GM20431 (cell line): ENCODE data around the gene RANGAP1.
"Not testable (repeated sequence)": the region's sequence is repeated elsewhere in the genome, so short reads cannot be mapped to it uniquely, and the experiment has no call there.

Source experiments
- in situ Hi-C: fragments of 300-500 bp; cut with MseI, MboI; formaldehyde crosslinking; loops from one replicate; pipeline ENCODE4 v1.15.0; 2020; ENCODE audit warnings: low sequenced_read_pairs; ENCODE audit not compliant: unreplicated experiment

The RANGAP1 gene

DNA sequence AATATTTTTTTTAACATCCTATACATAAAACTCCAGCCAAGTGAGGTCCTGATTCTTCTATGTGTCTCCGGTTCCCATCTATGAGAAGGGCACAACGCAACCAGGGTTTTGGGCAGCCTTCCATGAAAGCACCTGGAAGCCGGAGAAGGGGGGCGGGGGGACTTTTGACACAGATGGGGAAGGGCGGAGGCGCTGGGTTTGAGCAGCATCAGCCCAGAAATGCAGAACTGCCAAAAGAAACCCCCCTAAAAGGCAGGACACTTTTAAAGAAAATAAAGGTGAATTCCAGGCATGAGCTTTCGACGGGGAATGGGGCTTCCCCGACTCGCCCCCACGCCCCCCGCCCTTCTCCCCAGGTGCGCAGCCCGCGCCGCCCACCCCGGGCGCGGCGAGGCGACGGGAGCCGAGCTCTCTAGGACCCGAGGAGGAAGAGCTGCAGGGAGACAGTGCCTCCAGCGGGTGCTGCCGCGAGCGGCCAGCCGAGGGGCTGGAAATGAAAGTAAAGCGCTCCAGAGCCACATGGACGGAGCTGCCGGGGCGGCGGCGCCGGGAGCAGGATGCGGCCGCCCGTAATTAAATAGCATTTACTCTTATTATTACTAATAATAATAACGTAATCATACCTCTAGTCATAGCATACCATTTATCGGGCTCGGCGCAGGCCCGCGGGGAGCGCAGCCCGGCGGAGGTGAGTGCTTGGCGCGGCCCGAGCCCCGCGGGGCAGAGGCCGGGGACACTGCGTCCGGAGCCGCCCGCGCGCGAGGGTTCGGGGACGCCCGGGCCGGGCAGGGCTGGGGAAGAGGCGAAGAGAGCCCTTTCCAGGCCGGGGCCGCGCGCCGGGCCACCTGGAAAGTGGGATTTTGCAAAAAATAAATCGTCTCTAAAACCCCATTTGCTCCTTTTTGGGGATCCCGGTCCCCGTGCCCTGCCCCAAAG lies 15.4 kb upstream of the RANGAP1 start, which contains the start of gene ZC3H7B:
ZC3H7B (plus strand) TSS at position 441 of the 936 bp plus-strand sequence. CDS start 19,136 bp downstream, outside the sequence.
- in situ Hi-C loops, result no loop called here

DNA sequence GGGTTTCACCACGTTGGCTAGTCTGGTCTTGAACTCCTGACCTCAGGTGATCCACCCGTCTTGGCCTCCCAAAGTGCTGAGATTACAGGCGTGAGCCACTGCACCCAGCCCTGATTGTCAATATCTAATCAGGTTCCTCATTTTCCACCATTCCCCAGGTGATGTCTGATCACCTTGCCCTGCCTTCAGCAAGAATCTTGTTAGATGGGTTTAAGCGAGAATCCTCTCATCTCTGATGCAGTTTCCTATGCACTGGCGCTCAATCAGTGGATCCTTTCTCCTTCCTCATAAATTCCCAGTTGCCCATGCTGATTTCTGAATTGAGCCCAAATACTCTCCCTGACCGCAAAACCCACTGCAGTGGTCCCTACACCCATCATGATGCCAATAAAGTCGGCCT lies 14.7 kb upstream of the RANGAP1 start:
- in situ Hi-C loops, result no loop called here

DNA sequence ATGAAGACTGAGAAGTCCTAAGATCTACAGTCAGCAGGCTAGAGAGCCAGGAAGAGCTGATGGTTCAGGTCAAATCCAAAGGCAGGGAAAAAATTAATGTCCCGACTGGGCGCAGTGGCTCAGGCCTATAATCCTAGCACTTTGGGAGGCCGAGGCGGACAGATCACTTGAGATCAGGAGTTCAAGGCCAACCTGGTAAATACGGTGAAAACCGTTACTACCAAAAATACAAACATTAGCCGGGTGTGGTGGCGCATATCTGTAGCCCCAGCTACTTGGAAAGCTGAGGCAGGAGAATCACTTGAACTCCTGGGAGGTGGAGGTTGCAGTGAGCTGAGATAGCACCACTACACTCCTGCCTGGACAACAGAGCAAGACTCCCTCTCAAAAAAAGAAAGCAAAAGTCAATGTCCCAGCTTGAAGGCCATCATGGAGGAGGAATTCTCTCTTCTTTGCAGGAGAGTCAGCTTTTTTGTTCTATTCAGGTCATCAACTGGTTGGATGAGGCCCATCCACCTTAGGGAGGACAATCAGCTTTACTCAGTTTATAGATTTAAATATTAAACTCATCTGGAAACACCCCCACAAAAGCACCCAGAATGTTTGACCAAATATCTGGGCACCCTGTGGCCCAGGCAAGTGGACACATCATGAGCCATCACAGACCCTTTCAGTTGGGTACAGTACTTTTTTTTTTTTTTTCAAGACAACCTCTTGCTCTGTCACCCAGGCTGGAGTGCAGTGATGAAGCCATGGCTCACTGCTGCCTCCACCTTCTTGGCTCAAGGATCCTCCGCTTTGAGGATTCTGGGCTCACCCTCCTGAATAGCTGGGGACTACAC lies 11.1 kb upstream of the RANGAP1 start:
- in situ Hi-C loops, result no loop called here

GRCh38 chr22:41294816-41295215 lies 8.8 kb upstream of the RANGAP1 start:
- in situ Hi-C loops, result not testable (repeated sequence)

- in situ Hi-C loops, result no loop called here
Measured at GRCh38 chr22:41290262-41291221, 4.6 kb upstream of the RANGAP1 start.

DNA sequence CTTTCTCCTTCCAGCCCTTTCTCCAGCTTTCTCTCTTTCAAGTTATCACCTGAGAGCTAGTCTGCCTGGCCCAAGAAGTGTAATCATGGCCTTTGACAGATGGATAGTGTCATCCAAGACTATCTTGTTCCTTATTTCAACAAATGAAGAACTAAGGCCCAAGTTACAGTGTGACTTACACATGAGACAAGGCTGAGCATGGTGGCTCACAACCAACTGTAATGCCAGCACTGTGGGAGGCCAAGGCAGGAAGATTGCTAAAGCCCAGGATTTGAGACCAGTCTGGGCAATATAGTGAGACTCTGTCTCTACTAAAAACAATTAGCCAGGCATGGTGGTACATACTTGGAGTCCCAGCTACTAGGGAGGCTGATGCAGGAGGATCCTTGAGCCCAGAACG lies 3.7 kb upstream of the RANGAP1 start:
- in situ Hi-C loops, result no loop called here

- in situ Hi-C loops, result no loop called here
Measured at GRCh38 chr22:41288245-41288946, 2.4 kb upstream of the RANGAP1 start.

DNA sequence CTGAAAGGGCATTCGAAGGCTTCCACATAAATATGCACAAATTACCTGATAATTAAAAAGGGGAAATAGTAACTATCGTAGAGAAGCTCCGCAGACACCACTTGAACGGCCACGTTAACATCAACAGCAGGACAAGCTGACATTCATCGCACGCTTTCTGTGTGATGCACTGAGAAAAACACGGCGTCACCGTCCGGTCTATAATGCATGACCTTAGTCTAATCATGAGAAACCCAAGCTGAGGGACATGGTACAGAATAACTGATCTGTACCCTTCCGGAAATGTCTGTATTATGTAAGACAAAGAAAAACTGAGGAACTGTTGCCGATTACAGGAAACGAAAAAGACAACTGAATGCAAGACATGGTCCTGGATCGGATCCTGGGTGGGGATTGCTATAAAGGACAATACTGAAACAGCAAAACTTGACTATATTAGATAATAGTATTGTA lies 678 bp upstream of the RANGAP1 start:
- in situ Hi-C loops, result no loop called here

- in situ Hi-C loops, result no loop called here
Measured at GRCh38 chr22:41285441-41285819, 557 bp downstream of the RANGAP1 start.

DNA sequence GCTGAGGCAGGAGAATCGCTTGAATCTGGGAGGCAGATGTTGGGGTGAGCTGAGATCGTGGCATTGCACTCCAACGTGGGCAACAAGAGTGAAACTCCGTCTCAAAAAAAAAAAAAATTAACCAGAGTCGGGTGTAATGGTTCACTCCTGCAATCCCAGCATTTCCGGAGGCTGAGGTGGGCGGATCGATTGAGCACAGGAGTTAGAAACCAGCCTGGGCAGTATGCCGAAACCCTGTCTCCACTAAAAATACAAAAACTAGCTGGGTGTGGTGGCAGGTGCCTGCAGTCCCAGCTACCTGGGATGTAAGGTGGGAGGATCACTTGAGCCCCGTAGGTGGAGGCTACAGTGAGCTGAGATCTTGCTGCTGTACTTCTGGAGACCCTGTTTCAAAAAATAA lies 1.5 kb downstream of the RANGAP1 start:
- in situ Hi-C loops, result no loop called here

- in situ Hi-C loops, result no loop called here
Measured at GRCh38 chr22:41280854-41281253, 5.1 kb downstream of the RANGAP1 start.

DNA sequence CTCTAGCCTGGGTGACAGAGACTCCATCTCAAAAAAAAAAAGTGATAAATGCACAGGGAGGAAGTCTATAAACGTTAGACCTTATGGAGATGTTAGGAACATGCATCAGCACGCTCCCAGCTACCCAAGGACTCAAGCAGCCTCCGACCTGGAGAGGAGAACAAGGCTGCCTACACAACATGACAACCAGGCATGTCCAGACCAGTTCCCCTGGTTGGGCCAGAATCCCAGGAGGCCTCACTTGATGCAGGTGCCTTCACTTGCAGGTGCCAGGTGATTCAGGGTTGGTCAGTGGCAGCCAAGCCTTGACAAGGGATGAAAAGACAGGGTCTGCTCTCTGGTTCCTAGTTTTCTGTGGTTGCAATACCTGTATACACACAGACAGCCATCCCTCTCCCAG lies 5.9 kb downstream of the RANGAP1 start:
- in situ Hi-C loops, result no loop called here

- in situ Hi-C loops, result no loop called here
Measured at GRCh38 chr22:41274856-41275255, 11.1 kb downstream of the RANGAP1 start.

GRCh38 chr22:41273128-41273527 lies 12.9 kb downstream of the RANGAP1 start:
- in situ Hi-C loops, result no loop called here

- in situ Hi-C loops, result no loop called here
Measured at GRCh38 chr22:41271787-41272186, 14.2 kb downstream of the RANGAP1 start.

GRCh38 chr22:41267958-41268357 lies 18.0 kb downstream of the RANGAP1 start:
- in situ Hi-C loops, result no loop called here

DNA sequence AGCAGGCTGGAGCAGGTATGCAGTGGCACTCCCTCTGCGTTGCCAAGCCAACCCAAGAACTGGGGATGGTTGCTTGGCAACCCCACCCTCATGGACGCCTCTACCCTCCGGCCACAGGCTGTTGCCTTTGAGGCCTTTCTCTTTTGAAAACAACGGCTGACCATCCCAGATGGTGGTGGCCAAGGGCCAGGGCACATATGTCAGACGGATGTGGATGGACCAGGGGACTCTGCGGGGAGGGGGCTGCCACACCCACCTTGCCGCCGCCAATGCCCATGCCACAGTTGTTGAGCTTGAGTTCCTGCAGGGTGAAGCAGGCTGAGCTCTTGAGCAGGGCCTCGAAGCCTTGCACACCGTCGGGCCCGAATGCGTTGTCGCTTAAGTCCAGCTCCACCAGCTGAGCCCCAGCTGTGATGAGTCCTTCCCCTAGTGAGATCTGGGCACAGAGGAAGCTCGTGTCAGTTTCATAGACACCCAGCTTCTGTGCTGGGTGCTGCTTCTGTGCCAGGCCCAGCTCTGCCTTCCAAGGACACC lies 21.5 kb downstream of the RANGAP1 start:
- in situ Hi-C loops, result no loop called here

DNA sequence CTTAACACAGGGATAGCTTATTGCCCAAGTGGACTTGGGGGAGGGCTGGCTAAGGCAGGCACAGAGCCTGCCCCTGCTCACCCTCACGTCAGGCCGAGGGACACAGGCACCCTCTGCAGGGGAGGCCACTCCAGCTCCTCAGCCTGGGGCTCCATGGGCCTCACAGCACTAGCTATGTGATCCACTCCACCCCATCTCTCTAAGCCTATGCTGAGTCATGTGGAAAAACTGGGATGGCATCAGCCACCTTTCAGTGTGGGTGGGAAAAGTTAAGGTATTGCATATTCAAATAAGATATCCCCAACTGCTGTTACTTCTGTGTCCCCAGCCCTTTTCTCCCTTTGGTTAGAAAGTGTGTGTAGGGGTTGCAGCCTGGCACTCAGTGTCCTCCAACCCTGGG lies 22.3 kb downstream of the RANGAP1 start:
- in situ Hi-C loops, result no loop called here

GRCh38 chr22:41262250-41262765 lies 23.7 kb downstream of the RANGAP1 start:
- in situ Hi-C loops, result no loop called here
